IMR-90 (cell line): ENCODE measurements around the gene UXS1. TPM values are rescaled to one million over a fixed set of nuclear protein-coding genes. Genes with fewer than 3 reads are reported as not detected.
A peak's percentile ranks its signal among the peaks of the same experiment; 100 is the strongest.

Experiments
- ATAC-seq: fragments of 200-7000 bp; cut with Tn5 transposase; 2 replicates; pipeline ENCODE4 v1.9.1; 2020; ENCODE audit warnings: low read depth, mild to moderate bottlenecking, moderate library complexity
- BruUV-seq: library from RNA; stranded (reverse); fragments of 400-500 nt; replicated peaks from 2 replicates; lab custom pipeline; 2021; lab: Mats Ljungman, UMichigan
- CTCF ChIA-PET: fragments of 300-600 bp; formaldehyde crosslinking; extraction: SDS; loops from one replicate; lab custom pipeline; 2021; ENCODE audit warnings: antibody characterized with exemption; lab: Yijun Ruan, JAX
- POLR2A ChIA-PET: fragments of 300-600 bp; sonication (Branson Sonifier 250); formaldehyde crosslinking; loops from one replicate; lab custom pipeline; 2022; ENCODE audit warnings: antibody characterized with exemption; ENCODE audit not compliant: unreplicated experiment; lab: Charles Lee
- DNase-seq: peaks from one replicate; pipeline ENCODE4 v3.0.0; 2013
- H2AFZ ChIP-seq: replicated peaks from 2 replicates; pipeline ENCODE3; 2013; ENCODE audit warnings: low read length, mild to moderate bottlenecking; ENCODE audit not compliant: poor library complexity
- H2AK5ac ChIP-seq: 2 replicates; pipeline ENCODE4 v1.6.1; 2013; ENCODE audit warnings: low read depth, low read length, inconsistent platforms
- H2AK9ac ChIP-seq: replicated peaks from 2 replicates; pipeline ENCODE3; 2013; ENCODE audit warnings: mild to moderate bottlenecking, low read depth, low read length, moderate library complexity; ENCODE audit not compliant: poor library complexity
- H2BK120ac ChIP-seq: 2 replicates; pipeline ENCODE4 v1.6.1; 2013; ENCODE audit warnings: low read depth, low read length, inconsistent platforms
- H2BK15ac ChIP-seq: 3 replicates; pipeline ENCODE4 v1.6.1; 2013; ENCODE audit warnings: low read depth, low read length, inconsistent platforms
- H2BK20ac ChIP-seq: 2 replicates; pipeline ENCODE4 v1.6.1; 2013; ENCODE audit warnings: low read depth, mild to moderate bottlenecking, inconsistent platforms, low read length, moderate library complexity
- H2BK5ac ChIP-seq: 2 replicates; pipeline ENCODE4 v1.6.1; 2013; ENCODE audit warnings: mild to moderate bottlenecking, low read depth, low read length, inconsistent platforms; ENCODE audit not compliant: poor library complexity, severe bottlenecking
- H3K14ac ChIP-seq: replicated peaks from 2 replicates; pipeline ENCODE4 v1.6.1; 2013; ENCODE audit warnings: low read depth, low read length, inconsistent platforms
- H3K18ac ChIP-seq: 2 replicates; pipeline ENCODE4 v1.6.1; 2013; ENCODE audit warnings: low read depth, low read length, control low read depth
- H3K23ac ChIP-seq: 2 replicates; pipeline ENCODE4 v1.6.1; 2013; ENCODE audit warnings: low read depth, low read length, inconsistent platforms
- H3K27ac ChIP-seq: 2 replicates; pipeline ENCODE4 v1.5.1; 2013; ENCODE audit warnings: mild to moderate bottlenecking, control low read depth, low read length; ENCODE audit not compliant: insufficient read depth
- H3K27me3 ChIP-seq: 2 replicates; pipeline ENCODE4 v1.6.1; 2013; ENCODE audit warnings: low read length; ENCODE audit not compliant: control insufficient read depth, insufficient read depth
- H3K36me3 ChIP-seq: 2 replicates; pipeline ENCODE4 v1.6.1; 2013; ENCODE audit warnings: low read length, mixed read lengths; ENCODE audit not compliant: control insufficient read depth, insufficient read depth
- H3K4ac ChIP-seq: 2 replicates; pipeline ENCODE4 v1.6.1; 2013; ENCODE audit warnings: low read depth, low read length, inconsistent platforms
- H3K4me1 ChIP-seq: 2 replicates; pipeline ENCODE4 v1.6.1; 2013; ENCODE audit warnings: low read length, mixed read lengths; ENCODE audit not compliant: control insufficient read depth, insufficient read depth
- H3K4me2 ChIP-seq: 2 replicates; pipeline ENCODE4 v1.6.1; 2013; ENCODE audit warnings: low read depth, mild to moderate bottlenecking, control low read depth, low read length, moderate library complexity
- H3K4me3 ChIP-seq: 2 replicates; pipeline ENCODE4 v1.5.1; 2013; ENCODE audit warnings: low read depth, mild to moderate bottlenecking, control low read depth, low read length, moderate library complexity; ENCODE audit not compliant: insufficient read depth
- H3K56ac ChIP-seq: 2 replicates; pipeline ENCODE4 v1.6.1; 2013; ENCODE audit warnings: low read length, inconsistent platforms; ENCODE audit not compliant: insufficient read depth; ENCODE audit errors: extremely low read depth
- H3K79me1 ChIP-seq, 2 experiments: 2 replicates each; pipeline ENCODE4 v1.6.1; 2013; ENCODE audit warnings: low read length in 2 of 2, inconsistent platforms in 1 of 2, low read depth in 1 of 2
- H3K9ac ChIP-seq: 2 replicates; pipeline ENCODE4 v1.6.1; 2013; ENCODE audit warnings: low read depth, low read length, control low read depth
- H3K9me1 ChIP-seq: 2 replicates; pipeline ENCODE4 v1.6.1; 2013; ENCODE audit warnings: low read length, inconsistent platforms; ENCODE audit not compliant: insufficient read depth
- H3K9me3 ChIP-seq: 2 replicates; pipeline ENCODE4 v1.6.1; 2013; ENCODE audit warnings: low read length; ENCODE audit not compliant: control insufficient read depth, insufficient read depth
- H4K20me1 ChIP-seq: 2 replicates; pipeline ENCODE4 v1.6.1; 2013; ENCODE audit warnings: low read length, inconsistent platforms; ENCODE audit not compliant: insufficient read depth
- H4K5ac ChIP-seq: 2 replicates; pipeline ENCODE4 v1.6.1; 2013; ENCODE audit warnings: mild to moderate bottlenecking, low read depth, low read length, control low read depth
- H4K8ac ChIP-seq, 2 experiments: 2 replicates each; pipeline ENCODE4 v1.6.1; 2013; ENCODE audit warnings: low read depth in 2 of 2, low read length in 2 of 2, control low read depth in 1 of 2, inconsistent platforms in 1 of 2
- H4K91ac ChIP-seq: 2 replicates; pipeline ENCODE4 v1.6.1; 2013; ENCODE audit warnings: low read depth, low read length, inconsistent platforms; ENCODE audit not compliant: insufficient read depth
- BHLHE40 ChIP-seq: fragments of 150-350 bp; IDR thresholded peaks from 2 replicates; pipeline ENCODE4 v1.6.1; 2016; ENCODE audit warnings: mild to moderate bottlenecking, low read depth, low read length
- CHD1 ChIP-seq: IDR thresholded peaks from 2 replicates; pipeline ENCODE4 v1.6.1; 2012; ENCODE audit warnings: low read depth, low read length, improper control_type of control experiment
- FOS ChIP-seq: fragments of 150-350 bp; IDR thresholded peaks from 2 replicates; pipeline ENCODE4 v1.6.1; 2016; ENCODE audit warnings: low read depth, low read length
- MXI1 ChIP-seq: IDR thresholded peaks from 2 replicates; pipeline ENCODE4 v1.6.1; 2012; ENCODE audit warnings: low read depth, mild to moderate bottlenecking, low read length, moderate library complexity, borderline replicate concordance
- NFE2L2 ChIP-seq: fragments of 150-350 bp; IDR thresholded peaks from 2 replicates; pipeline ENCODE4 v1.6.1; 2016; ENCODE audit warnings: low read depth, mild to moderate bottlenecking, low read length
- POLR2A ChIP-seq: IDR thresholded peaks from 2 replicates; pipeline ENCODE4 v1.6.1; 2012; ENCODE audit warnings: mild to moderate bottlenecking, low read depth, low read length
- RAD21 ChIP-seq: IDR thresholded peaks from 2 replicates; pipeline ENCODE4 v1.6.1; 2012; ENCODE audit warnings: low read length, improper control_type of control experiment
- RCOR1 ChIP-seq: IDR thresholded peaks from 2 replicates; pipeline ENCODE4 v1.6.1; 2012; ENCODE audit warnings: mild to moderate bottlenecking, low read length, improper control_type of control experiment; ENCODE audit not compliant: insufficient replicate concordance
- WGBS, 2 experiments: methylation state at CpG; one replicate each; pipeline versions ENCODE4 v1.1.5 to v1.1.7; 2013; ENCODE audit warnings: missing lambda C conversion rate in 2 of 2; ENCODE audit not compliant: insufficient read length in 1 of 2; ENCODE audit errors: extremely low coverage in 2 of 2; 5-methylcytosine and 5-hydroxymethylcytosine counted together
- dilution Hi-C: fragments of 300-500 bp; cut with HindIII; formaldehyde crosslinking; loops from one replicate; pipeline ENCODE4 v1.14.3; 2018; ENCODE audit warnings: low sequenced_read_pairs; ENCODE audit not compliant: unreplicated experiment
- in situ Hi-C: fragments of 300-500 bp; cut with MboI; formaldehyde crosslinking; loops from 3 replicates; pipeline ENCODE4 v1.14.3; 2019; ENCODE audit warnings: low sequenced_read_pairs, inconsistent platforms, mixed read lengths
- intact Hi-C: fragments of 100-400 bp; cut with micrococcal nuclease; formaldehyde crosslinking; loops from 2 replicates; pipeline ENCODE4 v1.10.0; 2022
- polyA plus RNA-seq, 3 experiments: library from polyadenylated mRNA; depleted of rRNA; stranded (reverse); fragments of >200 nt; gene quantifications; 2 replicates each; pipeline ENCODE4 v1.2.3, GENCODE V29; 2012; ENCODE audit warnings: low replicate concordance in 1 of 3
- total RNA-seq: library from RNA; depleted of rRNA; stranded (reverse); fragments of >200 nt; gene quantifications from 2 replicates; pipeline ENCODE4 v1.2.3, GENCODE V29; 2012

UXS1 gene
- total and polyA plus RNA-seq, 2 of the 4 experiments (the other 2 are of a cell fraction) = 33.7 to 54.3 TPM

GRCh38 chr2:106189764-106190468, 4.2 kb downstream of the UXS1 start:
- Histone ChIP-seq H2BK120ac (no peak overlapping the region), H2AK9ac (peak overlapping the region; percentile 69), H3K9me1 (peaks cover 14% of the 10 kb centered on the region), H3K9me3 (no peaks in the 10 kb centered on the region), H2BK20ac (no peak overlapping the region), H3K27me3 (no peaks in the 10 kb centered on the region), H4K5ac (no peak overlapping the region), H3K27ac (no peak overlapping the region), H3K14ac (peak overlapping the region; percentile 22; the same call in 1 of the 2 replicates), H3K36me3 (no peaks in the 10 kb centered on the region), H2BK15ac (no peak overlapping the region), H4K91ac (no peak overlapping the region), H3K4ac (no peak overlapping the region), H3K23ac (no peak overlapping the region), H3K9ac (no peak overlapping the region), H3K56ac (no peak overlapping the region), H2AFZ (no peak overlapping the region), H3K4me1 (peaks cover 5% of the 10 kb centered on the region), H3K18ac (no peak overlapping the region), H4K8ac (no peak overlapping the region), H2AK5ac (no peak overlapping the region), H4K20me1 (peaks cover 14% of the 10 kb centered on the region; the same call in 1 of the 2 replicates), H2BK5ac (no peak overlapping the region), H3K79me1 (peaks cover 19 to 52% of the 10 kb centered on the region in 2 experiments), H3K4me2 (peak overlapping the region; percentile 59; the same call in 1 of the 2 replicates), H3K4me3 (no peak overlapping the region)
- POLR2A ChIA-PET = no interaction called here
- in situ Hi-C loops = no loop called here
- WGBS, 2 experiments = no CpG with 5 or more reads among the region's 5 CpGs
- DNase-seq (peak; percentile 82), ATAC-seq (peak; percentile 13)
- TF ChIP-seq RCOR1 (no peak), POLR2A (no peak), RAD21 (no peak), CHD1 (no peak), MXI1 (0 out of 2 replicates have a peak, but pooled peaks have one; percentile 17), BHLHE40 (no peak), NFE2L2 (peak; percentile 79), FOS (peak; percentile 84; the same call in 1 of the 2 replicates)
- CTCF ChIA-PET = no interaction called here
- dilution Hi-C loops = no loop called here
- no TSS peak for BruUV-seq
- intact Hi-C loops = loop anchor here (5.0 to 10.0 kb wide), 4 partner anchors 48 to 615 kb away; no protein-coding TSS in a partner anchor
